Measurements from ENCODE around the gene RECQL5. TPM values are rescaled to one million over a fixed set of nuclear protein-coding genes. Genes with fewer than 3 reads are reported as not detected.

Gene RECQL5
- total RNA-seq, 1 experiment from 2014 or later: 40.0 TPM

DNA sequence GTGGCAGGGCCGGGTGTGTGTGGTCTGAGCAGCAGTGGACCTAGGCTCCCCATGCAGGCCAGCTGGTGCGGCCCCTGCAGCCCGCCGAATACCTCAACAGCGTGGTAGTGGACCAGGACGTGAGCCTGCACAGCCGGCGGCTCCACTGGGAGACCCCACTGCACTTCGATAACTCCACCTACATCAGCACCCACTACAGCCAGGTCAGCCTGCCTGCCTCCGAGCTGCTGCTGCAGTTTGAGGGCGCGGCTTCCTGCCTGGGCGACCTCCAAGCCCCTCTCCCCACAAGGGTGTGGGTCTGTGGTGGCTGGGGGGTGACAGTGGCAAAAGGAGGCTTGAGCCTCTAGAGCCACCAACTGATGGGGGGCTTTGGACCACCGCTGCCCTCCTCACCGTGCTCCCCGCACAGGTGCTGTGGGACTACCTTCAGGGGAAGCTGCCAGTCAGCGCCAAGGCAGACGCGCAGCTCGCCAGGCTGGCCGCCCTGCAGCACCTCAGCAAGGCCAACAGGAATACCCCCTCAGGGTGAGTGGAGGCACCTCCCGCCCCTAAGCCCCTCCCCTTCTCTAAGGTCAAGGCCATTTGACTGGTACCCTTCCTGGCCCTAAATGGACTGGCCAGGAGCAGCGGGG lies 42.1 kb downstream of the RECQL5 start:
- Histone ChIP-seq H2AK5ac (ENCODE audit: insufficient read length, low read length) (no peak overlapping the region), H2BK12ac (ENCODE audit: insufficient read length, low read depth, low read length) (no peak overlapping the region), H3K9me3 (ENCODE audit: control insufficient read depth, low read depth, low read length) (no peaks in the 10 kb centered on the region), H3K4ac (ENCODE audit: low read depth, low read length) (no peak overlapping the region), H3K23me2 (ENCODE audit: insufficient read length, low read depth, low read length, poor library complexity, severe bottlenecking) (no peaks in the 10 kb centered on the region), H3K14ac (ENCODE audit: insufficient read depth, low read length) (no peak overlapping the region; the same call in 1 of the 2 replicates), H2BK20ac (ENCODE audit: low read depth, low read length, poor library complexity, severe bottlenecking) (no peak overlapping the region), H3K18ac (ENCODE audit: insufficient read length, low read depth, low read length) (no peak overlapping the region), H4K8ac (replicated peaks; ENCODE audit: insufficient read length, low read depth, low read length) (no peak overlapping the region), H4K91ac (ENCODE audit: insufficient read length, low read depth, low read length) (no peak overlapping the region), H3K27me3 (ENCODE audit: insufficient read depth, low read length) (no peaks in the 10 kb centered on the region; the same call in 1 of the 2 replicates), H4K5ac (ENCODE audit: insufficient read length, low read depth, low read length) (no peak overlapping the region), H3K79me2 (ENCODE audit: insufficient read depth, low read length) (no peaks in the 10 kb centered on the region), H3K9ac (ENCODE audit: extremely low read depth, insufficient read length, low read length) (no peak overlapping the region), H2BK5ac (ENCODE audit: insufficient read length, low read length) (no peak overlapping the region), H2BK15ac (ENCODE audit: low read depth, low read length) (no peak overlapping the region), H3T11ph (ENCODE audit: low read length) (no peak overlapping the region), H3K56ac (ENCODE audit: insufficient read length, low read depth, low read length) (no peak overlapping the region), H3K79me1 (ENCODE audit: insufficient read depth, low read depth, low read length, poor library complexity, severe bottlenecking) (no peaks in the 10 kb centered on the region), H3K4me1 (ENCODE audit: insufficient read depth, low read length) (no peaks in the 10 kb centered on the region), H2BK120ac (ENCODE audit: low read depth, low read length, poor library complexity, severe bottlenecking) (no peak overlapping the region), H3K4me2 (ENCODE audit: insufficient read depth, insufficient read length, low read length) (no peak overlapping the region), H3K27ac (ENCODE audit: insufficient read length, low read depth, low read length) (no peak overlapping the region), H2AFZ (ENCODE audit: low read length) (no peak overlapping the region), H3K23ac (ENCODE audit: insufficient read length, low read depth, low read length) (no peak overlapping the region), H4K20me1 (ENCODE audit: control insufficient read depth, insufficient read depth, insufficient read length) (no peaks in the 10 kb centered on the region)
- no CpG with 5 or more reads among the region's 23 CpGs for WGBS (ENCODE audit: extremely low coverage, insufficient read length, low lambda C conversion rate)
- no peak overlapping the region for H3K27ac Mint-ChIP-seq
- TF ChIP-seq CTCF (conservative IDR thresholded peaks at IDR 0.05): no peak
- peaks cover 0 to 15% (median 2%) of the 10 kb centered on the region in 3 experiments; a peak in 3 of 7 replicates for H3K36me3 Mint-ChIP-seq (ENCODE audit: insufficient read depth in 1 of 3, low read depth in 3 of 3)
- peaks cover 0 to 2% of the 10 kb centered on the region in 2 experiments; a peak in 1 of 4 replicates for H3K4me1 Mint-ChIP-seq
- peaks cover 8% of the 10 kb centered on the region for H3K27me3 Mint-ChIP-seq (ENCODE audit: low read depth)
- no peak for DNase-seq
- H3K9me3 Mint-ChIP-seq: no peaks in the 10 kb centered on the region
- H3K4me3 Mint-ChIP-seq: no peak overlapping the region

Data from H9 (cell line).